GM21367 (cell line): ENCODE results near the gene BRINP2.

Experiments used
- ATAC-seq: cut with Tn5 transposase; IDR thresholded peaks from one replicate; pipeline ENCODE4 v1.9.1; 2021; ENCODE audit not compliant: unreplicated experiment

The BRINP2 gene

GRCh38 chr1:177164380-177165068 is 6.2 kb upstream of the BRINP2 start, which contains the start of gene ASTN1:
ASTN1 (minus strand) TSS chr1:177164712; CDS start chr1:177164676, 36 bp downstream.
- no peak for ATAC-seq

- no peak for ATAC-seq
These were observed 5.7 kb upstream of the BRINP2 start for GRCh38 chr1:177165069-177165439.

- ATAC-seq: no peak
These were observed 872 bp downstream of the BRINP2 start for GRCh38 chr1:177171536-177172123.

GRCh38 chr1:177172272-177172671 is 1.5 kb downstream of the BRINP2 start:
- no peak for ATAC-seq

- ATAC-seq: no peak
These were observed 2.1 kb downstream of the BRINP2 start for GRCh38 chr1:177172866-177173265.

- ATAC-seq: no peak
These were observed 3.2 kb downstream of the BRINP2 start for GRCh38 chr1:177173976-177174375.

GRCh38 chr1:177174921-177175634 is 4.3 kb downstream of the BRINP2 start:
- ATAC-seq: no peak

GRCh38 chr1:177181280-177181630 is 10.5 kb downstream of the BRINP2 start:
- ATAC-seq: no peak

- peak; percentile 91 for ATAC-seq
These were observed 11.0 kb downstream of the BRINP2 start for GRCh38 chr1:177181631-177182291.

GRCh38 chr1:177183836-177184235 is 13.1 kb downstream of the BRINP2 start:
- ATAC-seq: no peak

GRCh38 chr1:177185209-177185608 is 14.5 kb downstream of the BRINP2 start:
- no peak for ATAC-seq

- no peak for ATAC-seq
These were observed 15.9 kb downstream of the BRINP2 start for GRCh38 chr1:177186639-177187038.

GRCh38 chr1:177190308-177190970 is 19.7 kb downstream of the BRINP2 start:
- ATAC-seq: no peak

- ATAC-seq: no peak
These were observed 27.5 kb downstream of the BRINP2 start for GRCh38 chr1:177198243-177198642.

- no peak for ATAC-seq
These were observed 29.5 kb downstream of the BRINP2 start for GRCh38 chr1:177200290-177200689.

- ATAC-seq: no peak
These were observed 36.1 kb downstream of the BRINP2 start for GRCh38 chr1:177206831-177207355.

- ATAC-seq: no peak
These were observed 38.2 kb downstream of the BRINP2 start for GRCh38 chr1:177208920-177209319.

- ATAC-seq: no peak
These were observed 38.6 kb downstream of the BRINP2 start for GRCh38 chr1:177209357-177209756.

- ATAC-seq: no peak
These were observed 39.3 kb downstream of the BRINP2 start for GRCh38 chr1:177210071-177210470.

- ATAC-seq: no peak
These were observed 40.5 kb downstream of the BRINP2 start for GRCh38 chr1:177211231-177211630.
